ENCODE results near the gene SH3BP1. TPM values are rescaled to one million over a fixed set of nuclear protein-coding genes. Genes with fewer than 3 reads are reported as not detected.

The SH3BP1 gene
- total and polyA plus RNA-seq, 2 of the 13 experiments (the other 11 are each of a cell fraction or from before 2014, with no cell fraction given): 8.4 to 18.5 TPM

DNA sequence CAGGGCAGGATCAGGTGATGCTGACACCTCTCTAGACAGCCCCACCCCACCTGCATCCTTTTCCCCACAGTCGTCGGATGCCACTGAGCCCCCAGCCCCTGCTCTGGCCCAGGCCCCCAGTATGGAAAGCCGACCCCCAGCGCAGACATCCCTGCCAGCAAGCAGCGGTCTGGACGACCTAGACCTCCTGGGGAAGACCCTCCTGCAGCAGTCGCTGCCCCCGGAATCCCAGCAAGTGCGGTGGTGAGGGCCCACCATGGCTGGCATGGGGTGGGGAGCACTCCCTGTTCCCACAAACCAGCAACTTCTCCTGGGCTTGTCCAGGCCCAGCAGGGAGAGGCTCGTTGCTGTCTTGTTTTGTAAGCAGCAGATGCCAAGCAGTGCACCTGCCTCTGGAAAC, 9.5 kb upstream of the SH3BP1 start:
- ATAC-seq: no peak

More for the DNA sequence above, 9.5 kb upstream of the SH3BP1 start:
- intact Hi-C loops (cut with micrococcal nuclease; ENCODE audit: unreplicated experiment) (no loop called here), in situ Hi-C loops (cut with HindIII; ENCODE audit: extremely low pct_ligation_motif_present, low pct_unique_long_range_greater_than_20kb) (no loop called here)
- CTCF ChIA-PET (ENCODE audit: low intra/inter-chr PET ratio, low total read pairs): no interaction called here
- no peak for FAIRE-seq
- peaks cover 46% of the 10 kb centered on the region for H3K4me1 ChIP-seq (ENCODE audit: insufficient read depth, low read length)
- H2AFZ ChIP-seq (ENCODE audit: low read length): no peak overlapping the region
- 83% methylated on average over 1 of the region's 10 CpGs for WGBS (ENCODE audit: low lambda C conversion rate)
- H3K9me3 ChIP-seq (ENCODE audit: low read length): no peaks in the 10 kb centered on the region
- H3K4me2 ChIP-seq (ENCODE audit: low read depth, low read length): no peak overlapping the region
- no peaks in the 10 kb centered on the region for H4K20me1 ChIP-seq (ENCODE audit: insufficient read depth, low read length)
- TF ChIP-seq, protein P1, sequence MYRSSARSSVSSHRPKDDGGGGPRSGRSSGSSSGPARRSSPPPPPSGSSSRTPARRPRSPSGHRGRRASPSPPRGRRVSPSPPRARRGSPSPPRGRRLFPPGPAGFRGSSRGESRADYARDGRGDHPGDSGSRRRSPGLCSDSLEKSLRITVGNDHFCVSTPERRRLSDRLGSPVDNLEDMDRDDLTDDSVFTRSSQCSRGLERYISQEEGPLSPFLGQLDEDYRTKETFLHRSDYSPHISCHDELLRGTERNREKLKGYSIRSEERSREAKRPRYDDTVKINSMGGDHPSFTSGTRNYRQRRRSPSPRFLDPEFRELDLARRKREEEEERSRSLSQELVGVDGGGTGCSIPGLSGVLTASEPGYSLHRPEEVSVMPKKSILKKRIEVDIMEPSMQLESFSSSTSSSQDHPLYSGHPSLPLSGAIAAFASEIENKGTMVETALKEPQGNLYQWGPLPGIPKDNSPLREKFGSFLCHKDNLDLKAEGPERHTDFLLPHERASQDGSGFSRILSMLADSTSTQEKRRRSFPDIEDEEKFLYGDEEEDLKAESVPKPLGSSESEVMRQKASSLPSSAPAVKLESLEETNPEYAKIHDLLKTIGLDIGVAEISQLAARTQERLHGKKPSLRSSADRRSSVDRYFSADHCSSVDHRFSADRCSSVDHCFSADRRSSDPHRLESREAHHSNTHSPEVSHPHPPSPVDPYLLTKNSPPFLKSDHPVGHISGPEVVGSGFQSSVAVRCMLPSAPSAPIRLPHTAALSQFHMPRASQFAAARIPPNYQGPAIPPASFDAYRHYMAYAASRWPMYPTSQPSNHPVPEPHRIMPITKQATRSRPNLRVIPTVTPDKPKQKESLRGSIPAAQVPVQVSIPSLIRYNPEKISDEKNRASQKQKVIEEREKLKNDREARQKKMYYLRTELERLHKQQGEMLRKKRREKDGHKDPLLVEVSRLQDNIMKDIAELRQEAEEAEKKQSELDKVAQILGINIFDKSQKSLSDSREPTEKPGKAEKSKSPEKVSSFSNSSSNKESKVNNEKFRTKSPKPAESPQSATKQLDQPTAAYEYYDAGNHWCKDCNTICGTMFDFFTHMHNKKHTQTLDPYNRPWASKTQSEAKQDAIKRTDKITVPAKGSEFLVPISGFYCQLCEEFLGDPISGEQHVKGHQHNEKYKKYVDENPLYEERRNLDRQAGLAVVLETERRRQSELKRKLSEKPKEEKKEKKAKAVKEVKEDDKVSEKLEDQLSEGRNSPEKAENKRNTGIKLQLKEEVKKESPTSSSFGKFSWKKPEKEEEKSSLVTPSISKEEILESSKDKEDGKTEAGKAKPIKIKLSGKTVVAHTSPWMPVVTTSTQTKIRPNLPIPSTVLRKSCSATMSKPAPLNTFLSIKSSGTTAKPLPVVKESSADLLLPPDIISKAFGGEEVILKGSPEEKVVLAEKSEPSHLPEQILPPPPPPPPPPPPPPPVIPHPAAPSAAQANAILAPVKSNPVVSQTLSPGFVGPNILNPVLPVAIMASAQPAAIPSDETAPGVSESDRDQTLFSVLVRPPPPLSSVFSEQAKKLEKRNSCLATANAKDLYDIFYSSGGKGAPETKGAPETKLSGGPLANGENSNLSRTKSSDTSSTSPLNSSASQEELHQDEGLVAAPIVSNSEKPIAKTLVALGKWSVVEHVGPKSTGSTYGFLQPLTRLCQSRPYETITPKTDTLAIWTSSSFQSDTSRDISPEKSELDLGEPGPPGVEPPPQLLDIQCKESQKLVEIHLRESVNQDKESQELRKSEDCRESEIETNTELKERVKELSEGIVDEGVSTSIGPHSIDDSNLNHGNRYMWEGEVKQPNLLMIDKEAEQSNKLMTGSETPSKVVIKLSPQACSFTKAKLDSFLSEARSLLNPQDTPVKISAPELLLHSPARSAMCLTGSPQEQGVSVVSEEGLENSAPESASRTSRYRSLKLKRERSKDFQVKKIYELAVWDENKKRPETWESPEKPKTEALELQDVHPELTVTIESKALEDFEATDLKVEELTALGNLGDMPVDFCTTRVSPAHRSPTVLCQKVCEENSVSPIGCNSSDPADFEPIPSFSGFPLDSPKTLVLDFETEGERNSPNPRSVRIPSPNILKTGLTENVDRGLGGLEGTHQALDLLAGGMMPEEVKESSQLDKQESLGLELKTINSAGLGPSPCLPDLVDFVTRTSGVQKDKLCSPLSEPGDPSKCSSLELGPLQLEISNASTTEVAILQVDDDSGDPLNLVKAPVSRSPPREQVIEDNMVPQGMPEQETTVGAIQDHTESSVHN (CRISPR knock-in tag; IDR thresholded peaks at IDR 0.05): no peak
- TF ChIP-seq ZNF292 (CRISPR knock-in tag; IDR thresholded peaks at IDR 0.05; ENCODE audit: borderline replicate concordance, low read depth) (no peak), AGO2 (optimal IDR thresholded peaks at IDR 0.05; ENCODE audit: low read depth, low read length) (peak; percentile 54)
- H3K9ac ChIP-seq (ENCODE audit: insufficient read depth, low read depth, low read length): no peak overlapping the region
- no peaks in the 10 kb centered on the region for H3K27me3 ChIP-seq (ENCODE audit: control insufficient read depth in 1 of 2, insufficient read depth in 2 of 2, low read length in 2 of 2)
- H3K79me2 ChIP-seq (ENCODE audit: insufficient read depth, low read length): no peaks in the 10 kb centered on the region
- BruUV-seq (replicated peaks): no TSS peak
- POLR2A ChIA-PET: interaction anchor here (6.0 to 15.8 kb wide), 2 partner anchors 21 to 31 kb away, joined by 75 to 242 read pairs; partner anchors contain the start of genes GGA1 and PDXP
- no peak overlapping the region for H3K27ac ChIP-seq (ENCODE audit: extremely low read length, insufficient read depth, low read length)
- H3K36me3 ChIP-seq (replicated peaks in 1 of 2; ENCODE audit: control insufficient read depth in 1 of 2, insufficient read depth in 2 of 2, low read length in 2 of 2): peaks cover 2 to 5% of the 10 kb centered on the region in 2 experiments; a peak in 3 of 5 replicates
- H3K4me3 ChIP-seq (replicated peaks in 1 of 3; ENCODE audit: insufficient read depth in 1 of 3, low read depth in 2 of 3, low read length in 3 of 3): no peak overlapping the region
- DNase-seq (ENCODE audit: low spot score): no peak

Data from HepG2 (cell line).